ENCODE measurements around the gene PTCD3.
A peak's percentile ranks its signal among the peaks of the same experiment; 100 is the strongest.

PTCD3 gene

DNA sequence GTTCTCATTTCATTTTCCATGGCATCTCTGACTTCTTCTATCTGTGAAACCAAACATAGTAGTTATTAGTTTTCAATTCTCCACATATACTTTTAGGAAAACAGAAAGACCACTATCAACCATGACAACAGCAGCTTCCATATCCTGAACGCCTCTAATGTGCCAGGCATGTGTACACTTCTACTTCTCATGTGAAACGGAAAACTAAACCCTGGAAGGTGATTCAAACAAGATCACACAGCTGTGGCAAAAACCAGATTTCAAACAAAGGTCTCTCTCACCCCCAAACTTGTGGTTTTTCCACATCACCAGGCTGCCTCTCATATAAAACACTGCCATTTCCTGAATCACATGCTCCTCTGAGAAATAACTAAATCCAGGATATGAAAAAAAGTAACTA is 41.8 kb downstream of the PTCD3 start:
- DNase-seq: no peak

DNA sequence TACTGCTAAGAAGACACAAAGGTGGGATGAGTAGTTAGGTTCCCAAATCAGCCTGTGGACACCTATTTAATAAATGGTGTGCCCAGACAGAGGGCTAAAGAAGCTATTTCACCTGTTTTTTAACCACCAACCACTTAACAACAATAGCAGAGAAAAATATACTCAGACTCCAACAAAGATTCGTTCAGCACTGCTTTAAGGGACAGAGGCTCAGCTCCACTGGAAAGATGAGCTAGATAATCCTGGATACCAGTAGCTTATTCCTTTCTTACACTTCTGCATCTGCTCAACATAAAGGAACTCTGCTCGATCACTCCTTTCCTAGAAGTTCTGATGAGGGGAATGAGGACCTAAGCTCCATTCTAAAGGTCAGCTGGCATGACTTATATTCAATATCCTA is 44.5 kb downstream of the PTCD3 start:
- DNase-seq: no peak

DNA sequence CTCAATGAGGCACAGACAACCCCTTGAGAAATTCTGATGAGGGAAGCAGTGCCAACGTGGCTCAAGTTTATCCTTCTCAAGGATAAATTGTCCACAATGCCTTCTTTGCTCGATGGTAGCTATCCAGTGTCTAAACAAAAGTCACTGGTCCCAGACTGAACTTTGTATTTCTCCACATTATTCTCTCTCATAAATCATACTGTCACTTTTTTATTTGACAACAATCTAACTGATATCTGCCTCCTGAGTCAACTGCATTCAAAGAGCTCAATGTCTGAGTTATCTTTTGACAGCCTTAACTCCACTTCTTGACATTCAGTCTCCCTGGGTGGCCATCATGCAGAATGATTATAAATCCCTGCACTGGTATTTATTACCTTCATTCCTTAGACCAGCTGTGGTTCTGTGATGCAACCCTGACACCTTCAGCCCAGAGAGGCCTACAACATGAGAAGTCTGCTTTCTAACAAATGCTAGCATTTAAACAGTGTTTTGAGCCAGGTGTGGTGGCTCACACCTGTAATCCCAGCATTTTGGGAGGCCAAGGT is 51.0 kb downstream of the PTCD3 start:
- no peak for DNase-seq

DNA sequence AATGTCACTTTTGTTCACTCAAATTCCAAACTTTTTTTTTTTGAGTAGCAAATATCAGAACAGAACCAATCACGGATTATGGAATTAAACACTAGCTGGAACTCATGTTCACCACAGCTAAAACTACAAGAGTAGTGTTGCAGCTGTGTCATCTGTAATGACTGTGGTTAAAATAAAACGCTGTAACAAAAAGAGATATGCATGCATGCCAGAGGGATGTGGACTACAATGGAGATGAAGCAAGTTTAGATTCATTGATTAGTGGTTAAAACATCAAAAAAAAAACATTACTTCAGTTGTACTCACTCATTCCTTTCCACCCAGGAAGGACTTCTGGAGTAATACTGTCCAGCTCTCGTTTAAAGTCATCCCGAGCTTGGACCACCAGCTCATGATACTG is 52.3 kb downstream of the PTCD3 start:
- no peak for DNase-seq

DNA sequence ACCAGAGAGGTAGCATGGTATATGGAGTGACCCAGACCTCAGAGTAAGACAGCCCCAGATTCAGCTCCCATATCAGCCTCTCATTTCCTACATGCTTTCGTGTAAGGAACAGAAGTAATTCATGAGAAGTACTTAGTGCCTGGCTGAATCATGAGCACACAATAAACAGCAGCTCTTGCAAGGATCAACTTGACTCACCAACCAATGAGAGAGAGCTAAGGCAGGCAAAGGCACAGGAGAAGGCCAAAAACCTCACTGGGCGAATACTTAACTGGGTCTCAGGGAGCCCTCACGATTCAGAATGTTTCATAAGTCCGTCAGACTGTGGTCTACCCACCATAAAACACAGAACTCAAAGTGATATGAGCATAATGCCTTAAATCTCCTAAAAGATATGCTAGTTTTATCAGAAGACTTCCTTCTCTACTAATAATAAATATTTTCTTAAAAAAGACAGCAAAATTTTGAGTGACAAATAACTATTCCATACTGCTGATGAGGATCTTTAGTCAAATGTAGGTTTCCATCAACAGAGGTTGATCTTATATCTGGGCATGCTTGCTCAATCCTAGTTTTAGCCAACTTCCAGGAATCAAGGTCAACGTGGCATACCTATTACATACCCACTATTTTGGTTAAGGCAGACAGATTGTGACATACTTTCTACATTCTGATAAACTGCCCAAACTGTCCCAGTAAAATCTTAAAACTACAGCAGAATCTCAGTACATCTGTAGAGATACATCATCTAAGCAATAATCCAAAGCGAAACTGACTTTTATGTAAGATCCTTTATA is 54.3 kb downstream of the PTCD3 start:
- DNase-seq: no peak

DNA sequence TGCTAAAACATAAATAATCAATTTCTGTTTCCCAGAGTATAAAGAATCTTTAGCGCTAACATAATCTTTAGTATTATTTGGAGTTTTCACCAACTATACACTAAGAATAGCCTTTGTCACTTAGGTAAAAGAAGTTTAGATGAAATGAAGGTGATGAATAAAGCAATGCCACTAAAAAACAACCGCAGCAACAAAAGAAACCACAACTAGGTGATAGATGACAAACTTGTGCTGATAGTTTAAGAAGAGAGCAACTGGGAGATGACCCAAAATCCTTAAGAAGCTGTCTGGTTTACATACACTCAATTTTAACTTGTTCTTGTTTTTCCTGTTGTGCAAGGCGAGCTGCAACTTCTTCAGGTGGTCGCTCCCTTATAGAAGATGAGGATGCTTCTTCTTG is 64.4 kb downstream of the PTCD3 start:
- DNase-seq: no peak

DNA sequence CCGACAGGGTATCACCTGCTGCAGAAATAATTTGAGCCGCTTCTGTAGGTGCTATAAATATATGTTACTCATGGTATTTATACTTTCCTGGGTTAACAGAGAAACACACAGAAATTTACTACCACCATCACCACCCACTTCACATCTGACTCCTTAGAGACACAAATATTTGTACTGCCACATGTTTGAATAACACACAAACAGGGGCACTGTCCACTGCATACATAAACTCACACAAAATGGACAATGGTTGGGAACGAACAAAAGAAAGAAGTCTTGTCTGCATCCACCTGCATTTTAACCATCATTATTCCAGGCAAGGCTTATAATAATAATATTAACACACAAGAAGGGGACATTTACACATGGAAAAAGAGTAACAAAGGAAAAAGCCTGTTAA is 65.3 kb downstream of the PTCD3 start:
- no peak for DNase-seq

DNA sequence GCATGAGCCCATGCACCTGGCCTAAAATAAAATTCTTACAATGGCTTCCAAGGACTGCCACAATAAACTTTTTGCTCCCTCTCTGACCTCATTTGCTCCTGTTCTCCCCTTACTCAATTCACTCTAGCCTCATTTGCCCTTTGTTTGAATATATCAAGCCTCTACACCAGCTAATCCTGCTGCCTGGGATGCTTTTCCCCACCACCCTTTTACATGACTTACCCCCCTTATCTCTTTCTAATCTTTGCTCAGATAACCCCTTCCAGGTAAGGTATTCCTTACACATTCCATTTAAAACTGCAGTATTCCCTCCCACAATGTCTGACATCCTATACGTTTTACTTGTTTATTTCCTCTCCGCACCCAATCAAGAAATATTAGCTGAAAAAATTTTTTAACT is 66.6 kb downstream of the PTCD3 start:
- no peak for DNase-seq

DNA sequence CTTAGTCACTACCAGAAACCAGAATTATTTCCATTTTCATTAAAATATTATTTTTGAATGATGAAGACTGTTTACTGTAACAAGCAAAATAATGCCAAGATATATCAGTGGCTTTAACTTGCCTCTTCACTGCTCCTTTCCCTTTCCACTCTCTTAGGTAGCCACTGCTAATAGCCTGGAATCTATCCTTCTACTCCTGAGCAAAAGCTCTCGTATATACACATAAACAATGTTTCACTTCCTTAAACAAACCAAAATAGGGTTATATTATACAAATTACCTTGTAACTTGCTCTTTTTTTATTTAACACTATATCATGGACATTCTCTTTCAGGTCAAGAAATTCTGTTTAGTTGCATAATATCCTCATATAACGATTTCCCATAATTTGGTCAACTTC is 68.4 kb downstream of the PTCD3 start:
- no peak for DNase-seq

DNA sequence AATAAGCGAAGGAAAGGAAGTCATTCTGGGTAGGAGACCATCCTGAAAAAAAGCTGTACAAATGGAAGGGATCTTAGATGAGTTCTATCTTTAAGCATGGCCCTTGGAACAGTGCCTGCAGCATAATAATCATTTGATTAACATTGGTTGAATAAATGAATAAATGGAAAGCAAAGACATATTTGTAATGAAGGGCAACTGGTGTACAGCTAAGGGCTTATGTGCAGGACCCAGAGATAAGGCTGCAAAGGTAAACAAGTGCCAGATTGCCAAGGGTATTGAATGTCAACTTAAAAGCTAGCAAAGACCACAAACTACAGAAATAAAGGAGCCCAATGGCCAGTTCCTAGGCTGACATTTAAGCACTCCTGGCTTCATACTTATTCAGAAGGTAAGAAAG is 69.8 kb downstream of the PTCD3 start:
- DNase-seq: no peak

DNA sequence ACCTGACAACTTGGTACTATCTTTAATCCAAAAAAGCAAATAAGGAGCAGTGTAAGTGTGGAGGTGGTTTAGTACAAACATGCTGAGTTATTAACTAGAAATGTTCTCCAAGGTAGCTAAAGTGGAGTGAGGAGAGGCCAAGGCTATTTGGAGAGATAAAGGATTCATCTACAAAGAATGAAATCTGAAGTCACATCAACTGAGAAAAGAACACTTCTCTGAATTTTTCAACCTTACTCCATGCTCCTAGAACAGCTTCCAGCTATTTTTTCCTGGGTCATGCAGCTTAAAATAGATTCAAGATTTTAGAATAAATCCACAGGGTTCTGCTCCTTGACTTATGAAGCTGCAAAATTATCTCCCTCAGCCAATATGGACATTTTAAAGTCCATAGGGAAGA is 70.6 kb downstream of the PTCD3 start:
- no peak for DNase-seq

DNA sequence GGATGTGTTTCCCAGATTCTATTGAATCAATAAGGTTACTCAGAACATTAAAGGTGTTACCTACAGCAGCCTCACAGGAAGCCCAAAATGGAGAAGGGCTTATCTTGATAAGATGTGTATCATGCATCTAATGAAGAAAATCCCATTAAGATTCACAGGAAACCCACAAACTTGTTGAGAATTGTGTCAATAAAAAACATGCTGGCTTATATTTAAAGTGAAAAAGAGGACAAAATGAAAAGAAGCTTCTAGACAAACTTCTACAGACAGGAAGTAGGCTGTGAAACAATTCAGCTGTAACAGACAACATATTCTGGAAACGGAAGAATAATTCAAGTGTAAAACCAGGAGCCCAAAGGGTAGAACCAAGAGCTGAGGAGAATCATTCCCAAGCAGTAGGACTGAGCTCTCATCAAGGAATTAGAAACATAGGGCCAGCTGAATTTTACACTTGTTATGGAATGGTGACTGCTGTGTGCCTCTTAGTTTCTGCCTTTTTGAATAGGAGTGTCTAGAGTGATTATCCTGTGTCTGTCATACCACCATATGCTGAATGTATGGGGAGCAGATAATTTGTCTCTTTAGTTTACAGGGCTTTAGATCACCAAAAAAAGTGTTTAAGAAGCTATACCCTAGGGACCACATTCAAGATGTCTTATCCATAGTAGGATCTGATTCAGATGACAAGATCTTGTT is 79.6 kb downstream of the PTCD3 start:
- DNase-seq: peak; percentile 59

DNA sequence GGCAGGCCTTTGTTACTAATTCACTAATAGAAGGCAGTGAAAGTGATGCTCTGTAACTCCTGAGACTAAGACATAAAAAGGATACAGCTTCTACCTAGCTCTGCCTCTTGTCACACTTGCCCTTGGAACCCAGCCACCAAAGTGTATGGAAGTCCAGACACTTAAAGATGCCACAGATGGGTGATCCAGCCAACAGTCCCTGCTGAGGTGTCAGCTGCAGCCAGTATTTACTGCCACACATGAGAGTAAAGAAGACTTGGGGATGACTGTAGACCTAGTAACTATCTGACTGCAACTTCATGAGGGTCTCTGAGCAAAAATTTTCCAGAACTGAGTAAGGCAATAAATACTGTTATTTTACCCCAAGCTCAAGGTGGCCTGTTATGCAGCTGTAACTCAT is 80.4 kb downstream of the PTCD3 start:
- no peak for DNase-seq

DNA sequence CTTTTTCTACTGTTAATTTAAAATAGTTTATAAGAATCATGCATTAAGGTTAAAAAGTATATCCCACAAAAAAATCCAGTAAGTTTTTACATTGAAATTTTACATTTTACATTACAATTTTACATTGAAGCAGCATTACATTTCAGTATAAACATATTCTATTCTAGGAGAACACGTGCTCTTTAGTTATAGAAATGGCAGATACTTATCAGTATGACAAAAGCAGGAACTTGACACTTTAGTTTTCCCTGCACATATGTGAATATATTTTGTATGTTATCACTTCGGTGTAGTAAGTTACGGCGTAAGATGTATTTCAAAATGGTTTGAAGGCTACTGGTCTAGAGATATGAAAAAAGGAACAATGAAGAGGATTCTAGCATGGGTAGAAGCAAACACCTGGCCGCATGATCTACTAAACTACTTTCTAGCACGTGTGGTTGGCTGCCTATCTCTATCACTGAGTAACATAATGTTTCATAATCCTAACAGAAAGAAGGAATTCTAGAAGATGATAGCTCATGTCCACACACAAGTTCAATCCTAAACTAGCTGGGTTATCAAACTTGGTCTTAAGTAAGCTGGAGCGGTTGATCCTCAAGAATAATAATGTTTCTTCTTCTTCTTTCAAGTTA is 83.9 kb downstream of the PTCD3 start:
- no peak for DNase-seq
